EH (cell line): ENCODE data around the gene TADA1.
"Not testable (repeated sequence)": the region's sequence is repeated elsewhere in the genome, so short reads cannot be mapped to it uniquely, and the experiment has no call there.

ENCODE experiments used
- DNase-seq: peaks from one replicate; pipeline ENCODE4 v3.0.0-alpha.2; 2015; ENCODE audit warnings: low read depth

The TADA1 gene

GRCh38 chr1:166895766-166896165 is 19.7 kb upstream of the TADA1 start:
- DNase-seq: no peak

- DNase-seq: no peak
Observed at GRCh38 chr1:166889776-166890175, 13.7 kb upstream of the TADA1 start.

GRCh38 chr1:166888373-166889111 is 12.5 kb upstream of the TADA1 start:
- no peak for DNase-seq

- no peak for DNase-seq
Observed at GRCh38 chr1:166884971-166885370, 8.9 kb upstream of the TADA1 start.

GRCh38 chr1:166884040-166884642 is 8.1 kb upstream of the TADA1 start:
- peak; percentile 15 for DNase-seq

GRCh38 chr1:166882893-166883292 is 6.8 kb upstream of the TADA1 start:
- no peak for DNase-seq

GRCh38 chr1:166878173-166878917 is 2.3 kb upstream of the TADA1 start:
- DNase-seq: not testable (repeated sequence)

GRCh38 chr1:166876540-166876838 is 425 bp upstream of the TADA1 start:
- DNase-seq: no peak

GRCh38 chr1:166875302-166875733 is 746 bp downstream of the TADA1 start:
- no peak for DNase-seq

- no peak for DNase-seq
Observed at GRCh38 chr1:166874464-166874863, 1.6 kb downstream of the TADA1 start.

GRCh38 chr1:166870584-166870983 is 5.5 kb downstream of the TADA1 start:
- DNase-seq: no peak

GRCh38 chr1:166869318-166870099 is 6.6 kb downstream of the TADA1 start:
- DNase-seq: no peak

- DNase-seq: no peak
Observed at GRCh38 chr1:166868639-166869038, 7.4 kb downstream of the TADA1 start.

- DNase-seq: peak; percentile 9
Observed at GRCh38 chr1:166865926-166866325, 10.1 kb downstream of the TADA1 start.

- no peak for DNase-seq
Observed at GRCh38 chr1:166859597-166859996, 16.5 kb downstream of the TADA1 start.

GRCh38 chr1:166858726-166859419 is 17.2 kb downstream of the TADA1 start:
- DNase-seq: no peak

- DNase-seq: no peak
Observed at GRCh38 chr1:166857995-166858394, 18.1 kb downstream of the TADA1 start.

GRCh38 chr1:166855558-166855957 is 20.5 kb downstream of the TADA1 start:
- DNase-seq: no peak

- DNase-seq: no peak
Observed at GRCh38 chr1:166852918-166853317, 23.1 kb downstream of the TADA1 start.

GRCh38 chr1:166849135-166849534 is 26.9 kb downstream of the TADA1 start:
- no peak for DNase-seq

GRCh38 chr1:166848193-166848592 is 27.9 kb downstream of the TADA1 start:
- no peak for DNase-seq

GRCh38 chr1:166844791-166845190 is 31.3 kb downstream of the TADA1 start:
- DNase-seq: no peak
